Kidney capillary endothelial cell (primary cell): ENCODE data around the gene ZHX3.

Source experiments
- DNase-seq: peaks from one replicate; pipeline ENCODE4 v3.0.0-alpha.2; 2018; ENCODE audit warnings: low spot score

ZHX3 gene

GRCh38 chr20:41222703-41223102 lies 94.8 kb downstream of the ZHX3 start:
- no peak for DNase-seq

- no peak for DNase-seq
These were observed 95.2 kb downstream of the ZHX3 start for GRCh38 chr20:41222296-41222695.

DNA sequence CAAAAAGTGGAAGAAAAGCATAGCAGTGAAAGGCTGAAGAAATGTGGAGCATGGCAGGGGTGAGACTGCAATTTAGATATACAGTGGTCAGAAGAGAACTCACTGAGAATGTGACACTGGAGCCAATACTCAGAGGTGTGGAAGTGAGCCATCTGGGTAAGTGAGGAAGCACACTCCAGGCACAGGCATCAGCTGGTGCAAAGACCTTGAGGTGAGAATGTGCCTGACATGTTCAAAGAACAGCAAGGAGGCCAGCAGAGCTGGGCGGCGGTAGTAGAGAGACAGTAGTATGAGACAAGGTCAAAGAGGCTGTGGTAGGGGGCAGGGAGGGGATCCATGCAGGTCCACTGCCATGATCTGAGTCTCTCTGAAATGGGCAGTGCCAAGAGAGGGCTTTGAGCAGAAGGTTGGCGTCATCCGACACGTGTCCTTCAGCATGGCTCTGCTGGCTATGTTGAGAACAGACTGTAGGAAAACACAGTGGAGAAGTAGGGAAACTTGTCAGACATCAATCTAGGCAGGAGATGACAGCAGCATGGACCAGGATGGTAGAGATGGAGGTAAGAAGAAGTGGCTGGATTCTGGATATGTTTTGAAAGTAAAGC lies 95.8 kb downstream of the ZHX3 start:
- no peak for DNase-seq

GRCh38 chr20:41219824-41220223 lies 97.7 kb downstream of the ZHX3 start:
- DNase-seq, result no peak

GRCh38 chr20:41218466-41218865 lies 99.1 kb downstream of the ZHX3 start:
- no peak for DNase-seq

- no peak for DNase-seq
These were observed 100.1 kb downstream of the ZHX3 start for GRCh38 chr20:41217422-41217821.

DNA sequence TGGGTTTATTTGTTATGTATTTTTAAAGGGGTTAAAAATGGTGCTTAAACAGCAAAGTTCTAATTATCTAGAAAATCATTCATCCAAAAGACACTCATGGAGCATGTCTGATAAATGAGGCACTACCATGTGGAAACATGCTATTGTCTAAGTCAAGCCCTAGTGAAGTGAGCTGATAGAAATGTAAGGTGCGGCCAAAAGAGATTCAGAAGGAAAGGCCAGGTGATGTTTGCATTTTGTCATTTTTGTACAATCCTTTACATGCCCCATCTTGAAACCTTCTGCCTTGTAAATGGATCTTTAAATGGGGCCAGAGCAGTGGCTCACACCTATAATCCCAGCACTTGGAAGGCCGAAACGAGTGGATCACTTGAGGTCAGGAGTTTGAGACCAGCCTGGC lies 102.9 kb downstream of the ZHX3 start:
- no peak for DNase-seq

DNA sequence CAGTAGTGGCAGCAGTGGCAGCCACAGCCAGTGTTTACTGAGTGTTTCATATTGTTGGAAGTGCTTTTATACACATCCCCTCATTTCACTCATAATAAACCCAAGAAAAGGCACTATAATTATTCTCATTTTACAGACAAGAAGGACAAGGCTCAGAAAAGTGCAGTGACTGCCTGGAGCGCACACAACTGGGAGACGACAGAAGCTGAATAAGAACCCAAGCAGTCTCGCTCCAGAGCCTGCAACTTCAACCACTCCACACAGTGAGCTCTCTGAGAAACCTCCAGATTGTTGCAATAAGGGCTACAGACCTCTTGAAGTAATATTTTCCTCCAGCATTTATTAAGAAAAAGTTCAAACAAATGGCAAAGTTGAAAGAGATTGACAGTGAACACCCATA lies 103.3 kb downstream of the ZHX3 start:
- DNase-seq, result no peak

DNA sequence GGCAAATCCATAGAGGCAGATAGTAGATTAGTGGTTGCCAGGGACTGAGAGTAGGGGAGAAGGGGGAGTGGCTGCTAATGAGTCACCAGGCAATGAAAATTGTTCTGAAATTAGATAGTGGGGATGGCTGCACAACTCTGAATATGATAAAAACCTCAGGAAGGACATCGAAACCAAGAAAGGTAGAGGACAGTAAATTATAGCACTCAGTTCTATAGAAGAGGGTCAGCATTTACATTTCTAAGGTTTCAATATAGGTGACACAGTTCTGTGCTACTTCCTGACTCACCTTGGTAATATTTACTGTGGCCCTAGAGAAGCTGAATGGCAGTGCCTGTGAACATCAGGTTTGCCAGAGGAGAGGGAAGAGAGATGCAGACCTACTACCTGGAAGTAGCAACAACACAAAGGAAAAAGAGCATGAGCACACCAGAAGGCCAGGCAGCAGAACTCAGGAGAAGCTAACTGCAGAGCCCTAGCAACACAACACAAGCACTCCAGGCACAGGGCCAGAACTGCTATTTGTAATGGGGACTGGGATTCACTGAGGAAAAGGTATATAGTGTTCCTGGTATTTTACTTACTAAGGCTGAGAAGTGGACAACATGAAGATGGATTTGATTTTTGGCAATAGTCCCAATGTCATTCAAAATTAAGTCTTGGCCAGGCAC lies 104.2 kb downstream of the ZHX3 start:
- no peak for DNase-seq

GRCh38 chr20:41205313-41205712 lies 112.2 kb downstream of the ZHX3 start:
- no peak for DNase-seq

GRCh38 chr20:41204304-41205265 lies 112.9 kb downstream of the ZHX3 start:
- DNase-seq, result no peak

DNA sequence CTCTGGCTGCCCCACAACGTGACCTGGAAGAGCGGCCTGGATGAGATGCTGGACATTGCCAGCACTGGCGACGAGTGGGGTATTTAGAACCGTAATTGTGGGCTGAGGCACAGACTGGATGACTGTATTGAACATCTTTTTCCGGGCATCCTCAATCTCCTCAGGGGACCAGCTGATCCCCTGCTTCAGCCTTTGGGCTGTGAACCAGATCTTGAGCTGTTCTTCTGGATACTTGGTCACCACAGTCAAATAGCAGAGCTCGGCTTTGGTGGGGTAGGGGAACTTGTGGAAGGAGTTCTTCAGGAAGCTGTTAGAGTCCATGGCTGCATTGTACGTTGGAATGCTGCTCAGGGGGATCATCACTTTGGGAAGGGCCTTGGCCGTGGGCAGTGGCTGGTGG lies 113.9 kb downstream of the ZHX3 start:
- no peak for DNase-seq

GRCh38 chr20:41202426-41202825 lies 115.1 kb downstream of the ZHX3 start:
- DNase-seq, result no peak

- DNase-seq, result no peak
These were observed 115.8 kb downstream of the ZHX3 start for GRCh38 chr20:41201760-41202159.

- DNase-seq, result no peak
These were observed 116.9 kb downstream of the ZHX3 start for GRCh38 chr20:41200446-41201202.

GRCh38 chr20:41198443-41198842 lies 119.1 kb downstream of the ZHX3 start:
- DNase-seq, result no peak

- no peak for DNase-seq
These were observed 120.8 kb downstream of the ZHX3 start for GRCh38 chr20:41196653-41197225.

GRCh38 chr20:41192575-41192974 lies 125.0 kb downstream of the ZHX3 start:
- no peak for DNase-seq

DNA sequence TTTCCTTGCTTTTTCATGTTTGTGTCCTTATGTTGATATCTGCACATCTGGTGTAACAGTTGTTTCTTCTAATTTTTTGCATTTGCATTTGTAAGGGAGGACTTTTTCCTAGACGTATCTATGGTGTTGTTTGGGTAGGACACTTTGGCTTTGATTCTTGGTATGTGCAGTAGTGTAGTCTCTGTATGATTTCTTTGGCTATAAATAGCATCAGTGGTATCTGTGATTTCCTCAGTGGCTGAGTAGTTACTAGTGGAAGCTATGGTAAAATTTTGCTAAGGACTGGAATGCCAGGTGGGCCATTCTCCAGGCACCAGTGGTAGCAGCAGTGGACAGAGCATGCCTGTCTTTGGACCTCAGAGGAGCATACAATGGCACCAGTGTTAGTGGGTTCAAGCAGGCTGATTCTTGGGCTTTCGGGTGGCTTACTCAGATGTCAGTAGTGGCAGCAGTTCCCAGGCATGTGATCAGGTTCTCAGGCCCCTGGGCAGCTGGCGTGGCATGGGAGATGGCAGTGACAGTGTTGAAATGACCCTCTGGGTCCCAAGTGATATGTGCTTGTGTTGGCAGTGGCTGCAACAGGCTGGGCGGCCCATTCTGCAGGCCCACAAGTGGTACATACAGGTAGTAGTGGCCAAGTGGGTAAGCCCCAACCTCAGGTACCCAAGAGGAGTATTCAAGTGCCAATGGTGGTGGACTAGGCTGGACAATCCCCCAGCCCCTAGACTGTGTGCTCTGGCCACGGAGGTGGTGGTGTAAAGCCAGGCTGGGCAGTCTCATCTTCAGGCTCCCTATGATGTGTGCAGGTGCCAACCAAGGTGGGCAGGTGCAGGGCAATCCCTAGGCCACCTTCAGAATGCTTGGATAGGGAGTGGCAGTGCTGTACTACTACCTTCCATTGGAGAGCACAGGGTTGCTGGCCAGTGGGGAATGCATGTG lies 125.7 kb downstream of the ZHX3 start:
- DNase-seq, result no peak

DNA sequence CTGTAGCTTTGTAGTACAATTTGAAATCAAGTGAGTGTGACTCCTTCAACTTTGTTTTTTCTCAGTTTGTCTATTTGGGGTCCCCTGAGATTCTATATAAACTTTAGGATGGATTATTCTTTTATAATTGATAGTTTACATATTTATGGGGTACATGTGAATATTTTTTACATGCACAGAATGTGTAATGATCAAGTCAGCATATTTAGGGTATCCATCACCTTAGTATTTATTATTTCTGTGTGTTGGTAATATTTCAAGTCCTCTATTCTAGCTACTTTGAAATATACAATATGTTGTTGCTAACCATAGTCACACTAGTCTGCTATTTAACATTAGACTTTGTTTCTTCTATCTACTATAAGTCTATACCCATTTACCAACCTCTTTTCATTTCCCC lies 129.9 kb downstream of the ZHX3 start:
- no peak for DNase-seq
